ENCODE results near the gene DCAF4L1. TPM values are rescaled to one million over a fixed set of nuclear protein-coding genes. Genes with fewer than 3 reads are reported as not detected.

Gene DCAF4L1
- total and polyA plus RNA-seq, 2 donors = 0.06 to 0.16 TPM

DNA sequence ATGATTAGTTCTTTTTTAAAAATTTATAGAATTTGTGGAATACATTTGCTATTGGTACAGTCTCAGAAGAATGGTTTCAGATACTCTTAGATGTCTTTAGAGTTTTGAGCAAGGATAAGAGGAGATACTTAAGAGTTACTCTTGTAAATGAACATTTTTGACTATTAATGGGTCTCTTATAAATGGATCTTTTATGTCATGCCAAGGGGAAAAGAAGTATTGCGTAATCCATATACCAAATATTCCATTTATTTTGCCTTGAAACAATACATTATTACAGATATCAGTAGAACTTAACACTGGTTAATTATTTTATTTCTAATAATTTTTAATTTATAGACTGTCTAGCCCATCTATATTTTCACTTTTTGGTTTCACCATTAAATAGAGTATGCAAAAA, 17.2 kb upstream of the DCAF4L1 start:
- H3K4me1 ChIP-seq (ENCODE audit: insufficient read depth) = no peaks in the 10 kb centered on the region
- H3K4me3 ChIP-seq (ENCODE audit: low read depth, low read length) = no peak overlapping the region
- WGBS = 98% methylated on average over 1 of the region's 1 CpG
- no peaks in the 10 kb centered on the region for H3K36me3 ChIP-seq (ENCODE audit: insufficient read depth)
- no peak for DNase-seq (ENCODE audit: extremely low spot score)
- H3K27ac ChIP-seq (ENCODE audit: low read depth) = no peak overlapping the region

DNA sequence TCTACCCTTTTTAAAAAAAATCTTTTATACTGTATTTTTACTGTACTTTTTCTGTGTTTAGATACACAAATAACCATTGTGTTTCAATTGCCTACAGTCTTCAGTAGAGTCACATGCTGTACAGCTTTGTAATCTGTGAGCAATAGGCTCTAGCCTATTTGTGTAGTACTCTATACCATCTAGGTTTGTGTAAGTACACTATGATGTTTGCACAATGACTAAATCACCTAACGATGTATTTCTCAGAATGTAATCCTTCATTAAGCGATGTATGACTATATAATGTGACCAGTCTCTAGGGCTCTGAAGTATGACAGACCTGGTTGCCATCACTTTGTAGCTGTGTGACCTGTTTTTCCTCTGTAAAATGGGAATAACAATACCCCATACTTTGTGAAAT, 14.2 kb upstream of the DCAF4L1 start:
- Histone ChIP-seq H3K4me1 (ENCODE audit: insufficient read depth) (no peaks in the 10 kb centered on the region), H3K36me3 (ENCODE audit: insufficient read depth) (no peaks in the 10 kb centered on the region), H3K4me3 (ENCODE audit: low read depth, low read length) (no peak overlapping the region), H3K27ac (ENCODE audit: low read depth) (no peak overlapping the region)
- WGBS = 95% methylated on average over 2 of the region's 2 CpGs
- DNase-seq (ENCODE audit: extremely low spot score) = no peak

DNA sequence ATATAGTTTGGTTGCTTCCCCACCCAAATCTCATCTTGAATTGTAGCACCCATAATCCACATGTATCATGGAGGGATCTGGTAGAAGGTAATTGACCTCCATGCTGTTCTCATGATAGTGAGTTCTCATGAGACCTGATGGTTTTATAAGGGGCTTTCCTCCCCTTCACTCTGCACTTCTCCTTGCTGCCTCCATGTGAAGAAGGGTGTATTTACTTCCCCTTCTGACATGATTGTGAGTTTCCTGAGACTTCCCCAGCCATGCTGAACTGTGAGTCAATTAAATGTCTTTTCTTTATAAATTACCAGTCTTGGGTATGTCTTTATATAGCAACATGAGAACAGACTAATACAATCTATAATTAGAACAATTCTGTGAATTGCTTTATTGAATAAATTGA, 11.9 kb upstream of the DCAF4L1 start:
- H3K4me1 ChIP-seq (ENCODE audit: insufficient read depth) = no peaks in the 10 kb centered on the region
- H3K4me3 ChIP-seq (ENCODE audit: low read depth, low read length) = no peak overlapping the region
- no peaks in the 10 kb centered on the region for H3K36me3 ChIP-seq (ENCODE audit: insufficient read depth)
- H3K27ac ChIP-seq (ENCODE audit: low read depth) = no peak overlapping the region
- no peak for DNase-seq (ENCODE audit: extremely low spot score)

DNA sequence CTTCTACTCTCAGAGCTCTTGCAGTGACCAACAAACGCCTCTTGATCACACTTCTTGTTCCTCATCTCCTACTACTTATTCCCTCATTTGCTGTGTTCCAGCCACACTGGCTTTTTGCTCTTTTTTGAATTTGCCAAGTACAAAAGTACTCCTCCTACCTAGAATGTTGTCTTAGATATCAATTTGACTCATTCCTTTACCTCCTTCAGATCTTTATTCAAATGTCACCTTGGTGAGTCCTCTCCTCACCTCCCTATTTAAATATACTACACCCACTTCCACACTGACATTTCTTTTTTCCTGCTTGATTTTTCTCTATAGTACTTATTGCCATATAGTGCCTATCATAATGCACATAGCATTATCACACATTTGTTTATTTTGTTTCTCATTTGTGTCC, 6.2 kb upstream of the DCAF4L1 start:
- WGBS = 81% methylated on average over 1 of the region's 1 CpG
- no peaks in the 10 kb centered on the region for H3K4me1 ChIP-seq (ENCODE audit: insufficient read depth)
- H3K27ac ChIP-seq (ENCODE audit: low read depth) = no peak overlapping the region
- no peak for DNase-seq (ENCODE audit: extremely low spot score)
- H3K4me3 ChIP-seq (ENCODE audit: low read depth, low read length) = no peak overlapping the region
- H3K36me3 ChIP-seq (ENCODE audit: insufficient read depth) = no peaks in the 10 kb centered on the region

DNA sequence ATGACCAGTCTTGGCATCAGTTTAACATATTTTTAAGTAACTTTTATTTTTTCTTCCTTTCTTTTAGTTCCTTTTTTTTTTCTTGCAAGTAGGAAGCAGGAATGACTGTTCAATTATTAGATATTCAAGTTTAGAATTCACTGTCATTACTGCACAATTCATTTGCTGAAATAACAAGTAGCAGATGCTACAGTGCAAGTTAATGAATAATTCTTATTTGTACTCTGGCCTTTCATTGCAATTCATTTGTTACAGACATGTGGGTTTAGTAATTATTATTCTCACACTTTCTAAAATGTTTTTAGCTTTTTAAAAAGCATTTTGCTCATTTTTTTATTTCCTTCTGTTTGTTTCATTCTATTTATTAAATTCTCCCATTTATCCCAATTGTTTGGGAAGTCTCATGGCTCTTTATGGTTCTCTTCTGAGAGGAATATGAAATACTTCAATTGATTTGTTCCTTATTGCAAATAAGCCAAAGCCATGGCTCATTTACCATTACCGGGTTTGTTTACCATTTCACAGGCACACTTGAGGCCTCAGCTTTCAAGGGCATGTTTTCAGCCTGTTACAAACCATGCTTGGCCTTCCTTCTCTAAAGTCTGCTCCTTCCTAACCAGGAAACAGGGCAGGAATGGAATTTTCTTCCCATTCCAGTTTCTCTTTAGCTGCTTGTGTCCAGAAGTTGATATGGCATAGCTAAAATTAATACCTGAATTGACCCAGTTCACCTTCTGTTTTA, 4.6 kb upstream of the DCAF4L1 start:
- Histone ChIP-seq H3K4me1 (ENCODE audit: insufficient read depth) (no peaks in the 10 kb centered on the region), H3K27ac (ENCODE audit: low read depth) (no peak overlapping the region), H3K36me3 (ENCODE audit: insufficient read depth) (no peaks in the 10 kb centered on the region), H3K4me3 (ENCODE audit: low read depth, low read length) (no peak overlapping the region)
- 58% methylated on average over 1 of the region's 1 CpG for WGBS
- no peak for DNase-seq (ENCODE audit: extremely low spot score)

DNA sequence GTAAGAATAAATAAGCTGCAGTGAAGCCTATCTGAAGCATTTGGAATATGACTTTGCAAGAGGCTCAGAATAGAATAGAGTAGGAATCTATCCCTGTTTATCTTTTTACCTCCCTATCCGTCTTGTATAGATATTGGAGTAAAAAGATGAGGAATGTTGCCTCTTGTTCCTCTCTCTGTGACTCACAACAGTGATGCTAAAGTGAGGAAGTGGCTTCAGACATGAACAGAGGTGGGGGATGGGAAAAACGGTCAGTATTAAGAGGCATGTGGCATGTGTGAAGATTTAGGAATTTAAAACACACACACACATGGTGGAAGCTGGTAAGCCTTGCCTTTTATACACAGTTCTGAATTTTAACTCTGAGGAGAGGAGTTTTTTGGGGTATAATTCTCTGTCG, 3.8 kb upstream of the DCAF4L1 start:
- 41% methylated on average over 3 of the region's 3 CpGs for WGBS
- no peaks in the 10 kb centered on the region for H3K36me3 ChIP-seq (ENCODE audit: insufficient read depth)
- no peak overlapping the region for H3K4me3 ChIP-seq (ENCODE audit: low read depth, low read length)
- DNase-seq (ENCODE audit: extremely low spot score) = no peak
- H3K27ac ChIP-seq (ENCODE audit: low read depth) = no peak overlapping the region
- no peaks in the 10 kb centered on the region for H3K4me1 ChIP-seq (ENCODE audit: insufficient read depth)

DNA sequence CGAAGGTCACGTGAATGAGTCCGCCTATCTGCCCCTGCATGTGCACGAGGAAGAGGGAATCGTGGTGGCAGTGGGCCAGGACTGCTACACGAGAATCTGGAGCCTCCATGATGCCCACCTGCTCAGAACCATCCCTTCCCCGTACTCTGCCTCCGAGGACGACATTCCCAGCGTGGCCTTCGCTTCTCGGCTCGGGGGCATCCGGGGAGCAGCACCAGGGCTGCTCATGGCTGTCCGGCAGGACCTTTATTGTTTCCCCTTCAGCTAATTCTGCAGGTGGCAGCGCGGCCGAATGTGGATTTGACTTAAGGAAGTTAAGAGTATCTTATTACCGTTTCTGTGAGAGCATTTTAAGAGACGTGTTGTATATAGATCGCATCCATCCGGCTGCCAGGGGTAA, 1.2 kb downstream of the DCAF4L1 start:
- WGBS = 85% methylated on average over 22 of the region's 22 CpGs
- no peak for DNase-seq (ENCODE audit: extremely low spot score)
- no peak overlapping the region for H3K27ac ChIP-seq (ENCODE audit: low read depth)
- H3K4me3 ChIP-seq (ENCODE audit: low read depth, low read length) = no peak overlapping the region
- H3K36me3 ChIP-seq (ENCODE audit: insufficient read depth) = no peaks in the 10 kb centered on the region
- no peaks in the 10 kb centered on the region for H3K4me1 ChIP-seq (ENCODE audit: insufficient read depth)

DNA sequence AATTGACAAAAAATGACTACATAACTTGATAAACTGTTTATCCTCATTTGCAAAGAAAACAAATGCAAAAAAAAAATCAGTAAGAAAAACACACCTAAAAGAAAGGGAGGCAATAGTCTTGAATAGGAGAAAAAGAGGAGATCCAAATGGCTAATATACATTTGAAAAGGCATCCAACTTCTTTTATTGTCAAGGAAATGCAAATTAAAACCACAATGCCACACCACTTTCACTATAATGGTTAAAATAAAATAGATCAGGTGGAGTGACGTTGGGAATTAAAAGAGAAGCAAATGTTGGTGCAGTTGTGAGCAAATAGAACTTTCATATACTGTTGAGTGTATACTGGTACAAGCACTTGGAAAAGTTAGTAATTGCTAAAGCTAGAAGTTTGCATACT, 3.6 kb downstream of the DCAF4L1 start:
- no peaks in the 10 kb centered on the region for H3K36me3 ChIP-seq (ENCODE audit: insufficient read depth)
- no peak for DNase-seq (ENCODE audit: extremely low spot score)
- 22% methylated on average over 1 of the region's 1 CpG for WGBS

DNA sequence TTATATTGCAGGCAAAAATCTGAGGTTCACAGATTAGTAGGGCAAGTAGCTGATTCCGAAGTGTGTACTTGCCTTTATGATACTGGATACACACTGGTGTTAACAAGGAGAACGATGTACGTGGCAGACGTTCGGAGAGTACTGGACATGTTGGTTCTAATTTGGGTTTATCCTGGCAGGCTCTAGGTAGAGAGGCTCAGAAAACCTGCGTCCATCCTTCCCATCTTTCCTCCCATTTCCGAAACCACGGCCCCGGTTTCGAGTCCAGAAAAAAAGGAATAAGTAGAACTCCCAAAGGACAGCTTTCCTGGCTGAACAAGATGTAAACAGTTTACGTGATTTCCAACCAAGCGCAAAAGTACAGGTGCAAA, 8.4 kb downstream of the DCAF4L1 start:
- under 1% methylated on average over 12 of the region's 12 CpGs for WGBS
- no peak overlapping the region for H3K27ac ChIP-seq (ENCODE audit: low read depth)
- peak; percentile 6 for DNase-seq (ENCODE audit: extremely low spot score)

More for the DNA sequence above, 3.6 kb downstream of the DCAF4L1 start:
- Histone ChIP-seq H3K27ac (ENCODE audit: low read depth) (no peak overlapping the region), H3K4me3 (ENCODE audit: low read depth, low read length) (no peak overlapping the region), H3K4me1 (ENCODE audit: insufficient read depth) (no peaks in the 10 kb centered on the region)

DNA sequence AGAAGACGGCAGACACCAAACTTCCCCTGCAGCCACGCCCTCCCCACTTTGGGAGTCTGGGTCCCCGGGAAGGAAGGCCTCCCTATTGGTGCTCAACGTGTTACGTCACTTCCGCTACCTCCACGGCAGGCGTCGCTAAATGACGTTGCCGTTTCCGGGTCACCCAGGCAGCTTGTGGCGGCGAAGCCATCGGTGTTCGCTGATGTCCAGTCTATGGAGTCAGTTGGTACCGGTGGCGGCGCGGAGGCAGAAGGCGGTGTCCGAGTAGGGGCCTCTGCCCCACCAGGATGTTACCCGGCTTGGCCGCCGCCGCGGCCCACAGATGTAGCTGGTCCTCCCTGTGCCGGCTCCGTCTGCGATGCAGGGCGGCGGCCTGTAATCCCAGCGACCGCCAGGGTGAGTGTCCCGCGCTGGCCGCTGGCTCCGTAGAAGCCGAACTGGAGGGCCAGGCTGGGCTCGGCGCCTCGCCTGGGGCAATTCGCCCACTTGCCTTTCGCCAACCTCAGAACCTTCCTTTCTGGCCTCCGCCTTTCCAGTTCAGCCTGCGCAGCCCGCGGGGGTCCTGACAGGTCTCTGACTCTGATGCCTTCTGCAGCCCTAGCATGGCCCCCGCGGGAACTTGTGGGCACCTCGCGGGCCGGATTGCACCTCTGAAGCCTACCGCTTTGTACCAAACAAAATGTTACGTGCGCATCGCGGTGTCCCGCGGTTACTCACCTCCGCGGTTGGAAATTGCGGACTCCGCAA, 9.0 kb downstream of the DCAF4L1 start, which contains the start of gene SLC30A9:
TSS of gene SLC30A9 (plus strand) at position 166 of the 747 bp plus-strand sequence. CDS start at position 288, 122 bp downstream.
- no peaks in the 10 kb centered on the region for H3K36me3 ChIP-seq (ENCODE audit: insufficient read depth)
- peak within 1 kb of the TSS; percentile 84 for H3K4me3 ChIP-seq (ENCODE audit: low read depth, low read length)
- WGBS = under 1% methylated on average over 64 of the region's 64 CpGs
- H3K4me1 ChIP-seq (ENCODE audit: insufficient read depth) = no peaks in the 10 kb centered on the region
- peak within 1 kb of the TSS; percentile 68 for H3K27ac ChIP-seq (ENCODE audit: low read depth)
- peak; percentile 94 for DNase-seq (ENCODE audit: extremely low spot score)

More for the DNA sequence above, 8.4 kb downstream of the DCAF4L1 start:
- H3K36me3 ChIP-seq (ENCODE audit: insufficient read depth) = no peaks in the 10 kb centered on the region
- no peaks in the 10 kb centered on the region for H3K4me1 ChIP-seq (ENCODE audit: insufficient read depth)
- peak overlapping the region; percentile 84 for H3K4me3 ChIP-seq (ENCODE audit: low read depth, low read length)

DNA sequence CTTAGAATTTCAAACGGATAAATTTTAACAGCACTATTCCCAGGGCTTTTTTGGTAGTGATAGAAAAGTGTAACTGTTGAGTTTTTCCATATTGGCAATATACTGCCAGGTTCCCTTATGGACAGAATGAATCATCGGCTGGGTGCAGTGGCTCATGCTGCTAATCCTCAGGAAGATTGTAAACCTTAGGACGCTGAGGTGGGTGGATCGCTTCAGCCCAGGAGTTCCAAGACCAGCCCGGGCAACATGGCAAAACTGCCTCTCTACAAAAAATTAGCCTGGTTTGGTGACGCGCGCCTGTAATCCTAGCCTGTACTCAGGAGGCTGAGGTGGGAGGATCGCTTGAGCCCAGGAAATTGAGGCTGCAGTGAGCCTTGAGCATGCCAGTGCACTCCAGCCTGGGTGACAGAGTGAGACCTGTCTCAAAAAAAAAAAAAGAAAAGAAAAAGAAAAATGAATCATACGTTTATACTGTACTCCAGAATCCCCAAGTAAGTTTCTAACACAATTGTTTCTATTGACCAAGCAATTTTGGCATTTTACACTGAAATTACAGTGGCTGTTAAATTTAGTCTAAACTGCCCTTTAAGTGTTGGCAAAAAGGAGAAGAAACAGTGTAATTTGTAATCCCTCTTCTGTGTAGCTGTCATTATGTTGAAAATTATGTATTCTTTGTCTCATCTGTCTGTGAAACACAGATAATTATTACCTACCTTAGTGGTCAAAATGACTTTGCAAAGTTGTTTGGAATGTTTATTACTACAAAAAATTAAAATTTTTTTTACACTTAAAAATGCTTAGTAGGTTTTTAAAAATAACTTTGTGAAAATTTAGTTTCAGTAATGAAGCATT, 10.6 kb downstream of the DCAF4L1 start:
- Histone ChIP-seq H3K36me3 (ENCODE audit: insufficient read depth) (no peaks in the 10 kb centered on the region), H3K4me3 (ENCODE audit: low read depth, low read length) (no peak overlapping the region), H3K4me1 (ENCODE audit: insufficient read depth) (no peaks in the 10 kb centered on the region), H3K27ac (ENCODE audit: low read depth) (no peak overlapping the region)
- DNase-seq (ENCODE audit: extremely low spot score) = no peak
- 86% methylated on average over 10 of the region's 10 CpGs for WGBS

DNA sequence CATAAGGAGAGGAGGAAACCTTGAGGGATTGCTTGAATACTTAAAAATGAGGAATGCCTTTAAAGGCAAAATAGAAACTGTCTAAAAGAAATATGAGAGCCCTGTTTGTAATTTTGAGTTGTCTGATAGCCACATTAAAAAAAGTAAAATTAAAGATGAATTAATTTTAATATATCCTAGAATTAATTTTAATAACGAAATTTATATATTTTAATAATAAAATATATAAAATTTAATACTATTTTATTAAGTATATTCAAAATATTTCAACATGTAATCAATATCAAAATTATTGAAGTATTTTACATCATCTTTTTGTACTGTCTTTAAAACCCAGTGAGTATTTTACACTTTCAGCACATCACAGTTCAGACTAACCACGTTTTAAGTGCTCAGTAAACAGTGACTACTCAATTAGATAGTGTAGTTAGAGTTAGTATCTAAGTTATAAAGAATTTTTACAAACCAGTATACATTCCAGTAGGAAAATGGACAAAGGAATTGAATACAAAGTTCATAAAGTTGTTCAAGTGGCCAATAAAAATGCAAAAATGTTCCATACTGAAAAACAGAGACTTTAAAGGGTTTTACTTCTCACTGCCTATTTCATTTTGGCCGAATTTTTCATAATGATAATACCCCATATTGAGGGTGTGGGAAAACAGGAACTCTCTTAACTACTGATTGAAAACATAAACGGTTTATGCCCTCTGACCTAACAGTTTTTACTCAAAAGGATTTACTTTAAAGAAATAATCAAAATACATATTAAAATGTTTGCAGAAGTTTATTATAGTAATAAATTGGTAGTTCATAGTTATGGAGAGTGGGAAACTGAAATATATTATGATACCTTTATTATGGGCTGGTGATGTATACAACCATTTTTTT, 11.7 kb downstream of the DCAF4L1 start:
- 85% methylated on average over 4 of the region's 4 CpGs for WGBS
- Histone ChIP-seq H3K27ac (ENCODE audit: low read depth) (no peak overlapping the region), H3K4me3 (ENCODE audit: low read depth, low read length) (no peak overlapping the region), H3K36me3 (ENCODE audit: insufficient read depth) (no peaks in the 10 kb centered on the region), H3K4me1 (ENCODE audit: insufficient read depth) (no peaks in the 10 kb centered on the region)
- DNase-seq (ENCODE audit: extremely low spot score) = no peak

DNA sequence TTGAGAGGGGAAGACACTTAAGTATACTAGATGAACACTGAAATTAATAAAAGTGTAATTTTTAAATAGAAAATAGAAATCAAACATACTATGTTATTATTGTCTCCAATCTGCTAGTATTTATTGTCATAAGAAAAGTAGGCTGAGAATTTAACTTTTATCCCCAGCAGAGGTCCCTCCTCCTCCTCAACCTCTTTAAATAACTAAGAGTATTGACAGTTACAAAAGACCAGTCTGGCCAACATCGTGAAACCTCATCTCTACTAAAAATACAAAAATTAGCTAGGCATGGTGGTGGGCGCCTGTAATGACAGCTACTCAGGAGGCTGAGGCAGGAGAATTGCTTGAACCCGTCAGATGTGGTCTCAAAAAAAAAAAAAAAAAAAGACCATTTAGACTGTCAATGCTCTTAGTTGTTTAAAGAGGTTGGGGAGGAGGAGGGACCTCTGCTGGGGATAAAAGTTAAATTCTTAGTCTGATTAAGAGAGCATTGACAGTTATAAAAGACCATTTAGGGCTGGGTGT, 13.0 kb downstream of the DCAF4L1 start:
- Histone ChIP-seq H3K27ac (ENCODE audit: low read depth) (no peak overlapping the region), H3K36me3 (ENCODE audit: insufficient read depth) (no peaks in the 10 kb centered on the region), H3K4me1 (ENCODE audit: insufficient read depth) (no peaks in the 10 kb centered on the region), H3K4me3 (ENCODE audit: low read depth, low read length) (no peak overlapping the region)
- WGBS = 94% methylated on average over 3 of the region's 3 CpGs
- no peak for DNase-seq (ENCODE audit: extremely low spot score)

Measured in urinary bladder (tissue), 4 donors.